ENCODE results near the gene ZNF266. TPM values are rescaled to one million over a fixed set of nuclear protein-coding genes. Genes with fewer than 3 reads are reported as not detected.

ZNF266 gene
- total RNA-seq, 1 experiment from 2014 or later = 14.7 TPM

DNA sequence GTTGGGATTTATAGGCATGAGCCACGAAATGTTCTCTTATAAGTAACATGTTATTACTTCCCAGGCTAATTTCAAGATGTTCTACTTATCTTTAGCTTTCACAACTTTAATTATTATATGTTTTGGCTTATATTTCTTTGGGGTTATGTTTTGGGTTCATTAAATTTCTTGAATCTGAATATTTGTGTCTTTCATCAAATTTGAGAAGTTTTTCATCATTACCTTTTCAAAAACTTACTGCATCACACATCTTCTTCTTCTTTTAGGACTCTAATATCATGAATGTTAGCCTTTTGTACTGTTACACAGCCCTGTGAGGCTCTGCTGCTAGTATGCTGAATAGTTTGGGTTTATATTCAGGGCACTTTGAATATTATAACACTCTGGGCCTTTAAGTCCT lies 9.7 kb upstream of the ZNF266 start:
- Histone ChIP-seq H2AFZ (ENCODE audit: low read length) (no peak overlapping the region), H3K9me3 (ENCODE audit: control insufficient read depth, low read depth, low read length) (peaks cover 59% of the 10 kb centered on the region), H2BK15ac (ENCODE audit: low read depth, low read length) (no peak overlapping the region), H3K56ac (ENCODE audit: insufficient read length, low read depth, low read length) (no peak overlapping the region), H3K27ac (ENCODE audit: insufficient read length, low read depth, low read length) (no peak overlapping the region), H3K27me3 (ENCODE audit: insufficient read depth, low read length) (no peaks in the 10 kb centered on the region), H2BK20ac (ENCODE audit: low read depth, low read length, poor library complexity, severe bottlenecking) (no peak overlapping the region), H4K5ac (ENCODE audit: insufficient read length, low read depth, low read length) (no peak overlapping the region), H2BK120ac (ENCODE audit: low read depth, low read length, poor library complexity, severe bottlenecking) (no peak overlapping the region), H3K79me1 (ENCODE audit: insufficient read depth, low read depth, low read length, poor library complexity, severe bottlenecking) (no peaks in the 10 kb centered on the region), H2BK12ac (ENCODE audit: insufficient read length, low read depth, low read length) (no peak overlapping the region), H4K91ac (ENCODE audit: insufficient read length, low read depth, low read length) (no peak overlapping the region), H3K4me2 (ENCODE audit: insufficient read depth, insufficient read length, low read length) (no peak overlapping the region), H3K23me2 (ENCODE audit: insufficient read length, low read depth, low read length, poor library complexity, severe bottlenecking) (no peaks in the 10 kb centered on the region), H2AK5ac (ENCODE audit: insufficient read length, low read length) (no peak overlapping the region), H3K23ac (ENCODE audit: insufficient read length, low read depth, low read length) (no peak overlapping the region), H4K20me1 (ENCODE audit: control insufficient read depth, insufficient read depth, insufficient read length) (no peaks in the 10 kb centered on the region), H3K4me1 (ENCODE audit: insufficient read depth, low read length) (no peaks in the 10 kb centered on the region), H3K18ac (ENCODE audit: insufficient read length, low read depth, low read length) (no peak overlapping the region), H3T11ph (ENCODE audit: low read length) (no peak overlapping the region), H3K9ac (ENCODE audit: extremely low read depth, insufficient read length, low read length) (no peak overlapping the region), H2BK5ac (ENCODE audit: insufficient read length, low read length) (no peak overlapping the region), H3K14ac (ENCODE audit: insufficient read depth, low read length) (no peak overlapping the region), H3K4ac (ENCODE audit: low read depth, low read length) (no peak overlapping the region), H4K8ac (replicated peaks; ENCODE audit: insufficient read length, low read depth, low read length) (no peak overlapping the region), H3K79me2 (ENCODE audit: insufficient read depth, low read length) (no peaks in the 10 kb centered on the region; the same call in 1 of the 2 replicates)
- TF ChIP-seq CTCF (conservative IDR thresholded peaks at IDR 0.05) = no peak
- H3K4me3 Mint-ChIP-seq = no peak overlapping the region
- no CpG with 5 or more reads among the region's 1 CpG for WGBS (ENCODE audit: extremely low coverage, insufficient read length, low lambda C conversion rate)
- peaks cover 46 to 70% (median 68%) of the 10 kb centered on the region in 3 experiments for H3K36me3 Mint-ChIP-seq (ENCODE audit: insufficient read depth in 1 of 3, low read depth in 3 of 3)
- peaks cover 86 to 93% of the 10 kb centered on the region in 2 experiments for H3K9me3 Mint-ChIP-seq
- no peak overlapping the region for H3K27ac Mint-ChIP-seq
- H3K4me1 Mint-ChIP-seq = no peaks in the 10 kb centered on the region
- peaks cover 8% of the 10 kb centered on the region for H3K27me3 Mint-ChIP-seq (ENCODE audit: low read depth)
- DNase-seq = no peak

Measured in H9 (cell line).